GM23338 (cell line): ENCODE results near the gene IFNB1. TPM values are rescaled to one million over a fixed set of nuclear protein-coding genes. Genes with fewer than 3 reads are reported as not detected.

Experiments used
- ATAC-seq: fragments of 200-7000 bp; cut with Tn5 transposase; 3 replicates; pipeline ENCODE4 v1.9.1; 2020
- DNase-seq: peaks from one replicate; pipeline ENCODE4 v3.0.0-alpha.2; 2015; ENCODE audit warnings: low spot score
- H2AFZ ChIP-seq: fragments of 200-600 bp; sonication (generic); 2 replicates; pipeline ENCODE4 v1.8.0; 2016; ENCODE audit warnings: antibody characterized with exemption, mild to moderate bottlenecking, moderate library complexity
- H3F3A ChIP-seq: fragments of 200-600 bp; sonication (generic); replicated peaks from 2 replicates; pipeline ENCODE4 v1.8.0; 2017; ENCODE audit warnings: antibody characterized with exemption, mixed run types, low read depth
- H3K27ac ChIP-seq: fragments of 200-600 bp; sonication (generic); 2 replicates; pipeline ENCODE4 v1.6.1; 2016; ENCODE audit warnings: low read depth
- H3K27me3 ChIP-seq: fragments of 200-600 bp; sonication (generic); 2 replicates; pipeline ENCODE4 v1.8.0; 2016; ENCODE audit warnings: mild to moderate bottlenecking, mixed run types, moderate library complexity; ENCODE audit not compliant: insufficient read depth
- H3K36me3 ChIP-seq: fragments of 200-600 bp; sonication (generic); 2 replicates; pipeline ENCODE4 v1.8.0; 2016; ENCODE audit warnings: mild to moderate bottlenecking; ENCODE audit not compliant: insufficient read depth
- H3K4me1 ChIP-seq: fragments of 200-600 bp; sonication (generic); 2 replicates; pipeline ENCODE4 v1.8.0; 2016; ENCODE audit warnings: mild to moderate bottlenecking, moderate library complexity; ENCODE audit not compliant: insufficient read depth
- H3K4me2 ChIP-seq: fragments of 200-600 bp; sonication (generic); 2 replicates; pipeline ENCODE4 v1.7.1; 2017; ENCODE audit warnings: mixed run types
- H3K4me3 ChIP-seq: fragments of 200-600 bp; sonication (generic); 2 replicates; pipeline ENCODE4 v1.6.1; 2016; ENCODE audit warnings: mixed run types
- H3K79me2 ChIP-seq: fragments of 200-600 bp; sonication (generic); replicated peaks from 2 replicates; pipeline ENCODE4 v1.8.0; 2017; ENCODE audit warnings: mild to moderate bottlenecking; ENCODE audit not compliant: insufficient read depth
- H3K9me2 ChIP-seq: fragments of 200-600 bp; sonication (generic); 2 replicates; pipeline ENCODE4 v1.8.0; 2017; ENCODE audit not compliant: insufficient read depth
- H4K20me1 ChIP-seq: fragments of 200-600 bp; sonication (generic); replicated peaks from 2 replicates; pipeline ENCODE4 v1.8.0; 2017; ENCODE audit warnings: mild to moderate bottlenecking; ENCODE audit not compliant: insufficient read depth
- H3K27ac Mint-ChIP-seq: 2 replicates; pipeline ENCODE4 v1.8.0; 2020; ENCODE audit warnings: inconsistent platforms, mild to moderate bottlenecking, moderate library complexity, mixed read lengths
- H3K27me3 Mint-ChIP-seq: 3 replicates; pipeline ENCODE4 v1.8.0; 2022; ENCODE audit warnings: low read depth, mild to moderate bottlenecking, moderate library complexity, mixed read lengths, inconsistent platforms; ENCODE audit not compliant: insufficient read depth, poor library complexity
- H3K36me3 Mint-ChIP-seq: 3 replicates; pipeline ENCODE4 v1.8.0; 2021; ENCODE audit warnings: low read depth, mild to moderate bottlenecking, inconsistent platforms, moderate library complexity, mixed read lengths
- H3K4me1 Mint-ChIP-seq: 3 replicates; pipeline ENCODE4 v1.8.0; 2020; ENCODE audit warnings: mild to moderate bottlenecking, inconsistent platforms, mixed read lengths
- H3K4me3 Mint-ChIP-seq: 3 replicates; pipeline ENCODE4 v1.8.0; 2021; ENCODE audit warnings: moderate library complexity, mild to moderate bottlenecking, inconsistent platforms, mixed read lengths
- H3K9me3 Mint-ChIP-seq: 3 replicates; pipeline ENCODE4 v1.8.0; 2020; ENCODE audit warnings: moderate library complexity, mild to moderate bottlenecking, inconsistent platforms, mixed read lengths
- CREB1 ChIP-seq: fragments of 250-450 bp; sonication (Bioruptor Pico); IDR thresholded peaks from 2 replicates; pipeline ENCODE4 v1.5.0; 2020; ENCODE audit warnings: low read depth, mild to moderate bottlenecking, moderate library complexity
- CTCF ChIP-seq, 2 experiments: fragments of 200-600 bp in 1 of 2; sonication (generic) in 1 of 2; conservative IDR thresholded peaks; 2 replicates each; pipeline versions ENCODE4 v1.5.1 to v1.6.1; 2016 to 2017; ENCODE audit warnings: antibody characterized with exemption in 2 of 2, low read depth in 2 of 2, mild to moderate bottlenecking in 2 of 2, moderate library complexity in 1 of 2
- ETS1 ChIP-seq: IDR thresholded peaks from 2 replicates; pipeline ENCODE4 v1.6.1; 2016; ENCODE audit warnings: antibody characterized with exemption
- EZH2 ChIP-seq: fragments of 200-600 bp; sonication (generic); IDR thresholded peaks from one replicate; pipeline ENCODE4 v1.8.0; 2017; ENCODE audit warnings: antibody characterized with exemption, mild to moderate bottlenecking, low read depth; ENCODE audit not compliant: unreplicated experiment
- EZH2phosphoT487 ChIP-seq: fragments of 200-600 bp; sonication (generic); IDR thresholded peaks from one replicate; pipeline ENCODE4 v1.8.1; 2018; ENCODE audit warnings: antibody characterized with exemption; ENCODE audit not compliant: unreplicated experiment
- JUNB ChIP-seq: IDR thresholded peaks from one replicate; pipeline ENCODE4 v1.6.1; 2016; ENCODE audit warnings: antibody characterized with exemption; ENCODE audit not compliant: unreplicated experiment
- NANOG ChIP-seq: IDR thresholded peaks from 2 replicates; pipeline ENCODE4 v1.6.1; 2016; ENCODE audit warnings: antibody characterized with exemption, borderline replicate concordance
- POLR2AphosphoS5 ChIP-seq: IDR thresholded peaks from 2 replicates; pipeline ENCODE4 v1.6.1; 2016; ENCODE audit warnings: antibody characterized with exemption, low read depth
- REST ChIP-seq: IDR thresholded peaks from one replicate; pipeline ENCODE4 v1.6.1; 2018; ENCODE audit warnings: antibody characterized with exemption; ENCODE audit not compliant: unreplicated experiment
- STAT1 ChIP-seq: IDR thresholded peaks from one replicate; pipeline ENCODE4 v1.6.1; 2016; ENCODE audit warnings: antibody characterized with exemption; ENCODE audit not compliant: unreplicated experiment
- ZNF114 ChIP-seq: fragments of 250-450 bp; sonication (Bioruptor Pico); IDR thresholded peaks from 2 replicates; pipeline ENCODE4 v1.5.0; 2020; ENCODE audit warnings: mild to moderate bottlenecking, moderate library complexity
- ZNF331 ChIP-seq: fragments of 250-450 bp; sonication (Bioruptor Pico); IDR thresholded peaks from 2 replicates; pipeline ENCODE4 v1.5.0; 2020; ENCODE audit warnings: low read depth, mild to moderate bottlenecking, moderate library complexity
- ZNF462 ChIP-seq: fragments of 250-450 bp; sonication (Bioruptor Pico); IDR thresholded peaks from 2 replicates; pipeline ENCODE4 v1.5.0; 2020; ENCODE audit warnings: mild to moderate bottlenecking, moderate library complexity
- polyA plus RNA-seq: library from polyadenylated mRNA; unstranded; fragments of >200 nt; fragmentation: Nextera tagmentation; extraction: Ambion mirVana; gene quantifications from 2 replicates; pipeline ENCODE4 v1.2.1, GENCODE V29; 2016
- total RNA-seq: library from RNA; depleted of rRNA; stranded (reverse); fragments of >200 nt; shearing (Covaris generic); gene quantifications from 2 replicates; pipeline ENCODE4 v1.2.3, GENCODE V29; 2014

Gene IFNB1
- total and polyA plus RNA-seq, 2 experiments from 2014 or later, result not detected

- Histone ChIP-seq H3F3A (no peaks in the 10 kb centered on the region), H3K9me2 (no peaks in the 10 kb centered on the region), H3K36me3 (no peaks in the 10 kb centered on the region), H3K4me3 (no peak overlapping the region), H2AFZ (0 out of 2 replicates have a peak overlapping the region, but pooled peaks have one; percentile 7), H3K27me3 (no peaks in the 10 kb centered on the region), H3K79me2 (no peaks in the 10 kb centered on the region), H3K4me1 (no peaks in the 10 kb centered on the region), H3K27ac (no peak overlapping the region), H3K4me2 (no peak overlapping the region), H4K20me1 (no peaks in the 10 kb centered on the region)
- H3K4me1 Mint-ChIP-seq, result peaks cover 9% of the 10 kb centered on the region
- H3K27ac Mint-ChIP-seq, result no peak overlapping the region
- H3K27me3 Mint-ChIP-seq, result peaks cover 2% of the 10 kb centered on the region
- H3K4me3 Mint-ChIP-seq, result no peak overlapping the region
- ATAC-seq, result no peak
- H3K9me3 Mint-ChIP-seq, result no peaks in the 10 kb centered on the region
- H3K36me3 Mint-ChIP-seq, result no peaks in the 10 kb centered on the region
- DNase-seq, result no peak
- TF ChIP-seq STAT1 (no peak), JUNB (no peak), NANOG (no peak), POLR2AphosphoS5 (no peak), ZNF114 (CRISPR knock-in tag) (no peak), EZH2 (no peak), CREB1 (CRISPR knock-in tag) (no peak), CTCF (conservative IDR thresholded peaks at IDR 0.05; ENCODE audit: low read depth in 2 of 2) (no peak), EZH2phosphoT487 (no peak), ETS1 (no peak), ZNF462 (CRISPR knock-in tag) (no peak), ZNF331 (CRISPR knock-in tag) (no peak), REST (no peak)
Measured at GRCh38 chr9:21039302-21039701, 38.4 kb downstream of the IFNB1 start.
